HUES48 (cell line): ENCODE data around the gene TMEM17.

Experiments used
- H3K27ac ChIP-seq: one replicate; pipeline ENCODE4 v1.7.0; 2013; ENCODE audit warnings: low read depth, low read length, inconsistent platforms
- H3K27me3 ChIP-seq: 2 replicates; pipeline ENCODE4 v1.6.1; 2013; ENCODE audit warnings: mild to moderate bottlenecking, low read length; ENCODE audit not compliant: control insufficient read depth, insufficient read depth
- H3K36me3 ChIP-seq: 2 replicates; pipeline ENCODE4 v1.6.1; 2013; ENCODE audit warnings: low read length; ENCODE audit not compliant: control insufficient read depth, insufficient read depth
- H3K4me1 ChIP-seq: 2 replicates; pipeline ENCODE4 v1.6.1; 2013; ENCODE audit warnings: mild to moderate bottlenecking, low read length; ENCODE audit not compliant: control insufficient read depth, insufficient read depth
- H3K4me3 ChIP-seq: 2 replicates; pipeline ENCODE4 v1.5.1; 2013; ENCODE audit warnings: mild to moderate bottlenecking, low read depth, low read length
- H3K9ac ChIP-seq: 2 replicates; pipeline ENCODE4 v1.6.1; 2013; ENCODE audit warnings: mild to moderate bottlenecking, low read depth, low read length, moderate library complexity
- H3K9me3 ChIP-seq: 2 replicates; pipeline ENCODE4 v1.6.1; 2013; ENCODE audit warnings: low read length; ENCODE audit not compliant: control insufficient read depth, insufficient read depth

The TMEM17 gene

DNA sequence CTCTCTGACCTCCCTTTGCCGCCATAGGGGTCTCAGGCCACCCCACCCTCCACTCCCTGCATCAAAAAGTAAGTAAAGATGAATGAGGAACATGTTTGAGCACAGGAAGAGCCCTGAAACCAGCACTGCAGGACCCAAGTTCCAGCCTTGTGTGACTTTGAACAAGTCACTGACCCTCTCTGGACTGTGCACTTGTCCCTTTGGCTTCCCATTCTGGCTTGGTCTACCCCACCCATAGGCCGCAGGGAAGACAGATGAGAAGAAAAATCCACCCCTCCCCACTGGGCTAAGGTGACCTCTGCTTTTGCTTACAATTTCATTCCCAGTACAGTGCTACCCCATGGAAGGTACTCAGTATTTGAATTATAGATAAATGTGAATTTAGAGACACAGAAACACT, 43.8 kb downstream of the TMEM17 start:
- peaks cover 10% of the 10 kb centered on the region for H3K27me3 ChIP-seq
- H3K27ac ChIP-seq = no peak overlapping the region
- no peak overlapping the region for H3K9ac ChIP-seq
- H3K36me3 ChIP-seq = no peaks in the 10 kb centered on the region
- H3K4me1 ChIP-seq = peaks cover 33% of the 10 kb centered on the region
- H3K4me3 ChIP-seq = no peak overlapping the region
- no peaks in the 10 kb centered on the region for H3K9me3 ChIP-seq

- Histone ChIP-seq H3K27me3 (peaks cover 10% of the 10 kb centered on the region), H3K4me3 (no peak overlapping the region), H3K9ac (no peak overlapping the region), H3K36me3 (no peaks in the 10 kb centered on the region), H3K9me3 (no peaks in the 10 kb centered on the region), H3K27ac (no peak overlapping the region), H3K4me1 (peaks cover 32% of the 10 kb centered on the region)
Measured at GRCh38 chr2:62461707-62462106, 44.3 kb downstream of the TMEM17 start.

- Histone ChIP-seq H3K4me1 (peaks cover 26% of the 10 kb centered on the region), H3K9me3 (no peaks in the 10 kb centered on the region), H3K27ac (no peak overlapping the region), H3K36me3 (no peaks in the 10 kb centered on the region), H3K4me3 (no peak overlapping the region), H3K27me3 (peaks cover 17% of the 10 kb centered on the region), H3K9ac (no peak overlapping the region)
Measured at GRCh38 chr2:62461017-62461553, 44.9 kb downstream of the TMEM17 start.

DNA sequence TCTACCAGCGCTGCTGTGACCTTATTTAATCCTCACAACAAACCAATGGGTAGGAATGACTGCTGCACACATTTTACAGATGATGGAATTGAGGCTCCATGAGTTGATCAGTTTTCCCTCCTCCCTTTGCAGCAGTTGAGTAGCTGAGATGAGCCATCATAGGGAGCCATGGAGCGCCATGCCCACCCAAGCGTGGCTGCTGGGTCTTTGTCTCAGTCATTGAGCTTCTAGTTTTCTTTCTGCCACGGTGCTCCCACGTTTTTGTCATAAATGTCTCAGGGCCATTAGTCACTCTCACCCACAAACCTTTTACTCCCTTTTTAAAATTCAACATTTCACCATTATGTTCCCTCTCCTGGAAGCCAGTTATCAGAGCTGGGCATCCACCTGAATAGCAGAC, 45.8 kb downstream of the TMEM17 start:
- Histone ChIP-seq H3K4me1 (peaks cover 19% of the 10 kb centered on the region), H3K9ac (no peak overlapping the region), H3K27me3 (peaks cover 19% of the 10 kb centered on the region), H3K36me3 (no peaks in the 10 kb centered on the region), H3K4me3 (no peak overlapping the region), H3K27ac (no peak overlapping the region), H3K9me3 (no peaks in the 10 kb centered on the region)

DNA sequence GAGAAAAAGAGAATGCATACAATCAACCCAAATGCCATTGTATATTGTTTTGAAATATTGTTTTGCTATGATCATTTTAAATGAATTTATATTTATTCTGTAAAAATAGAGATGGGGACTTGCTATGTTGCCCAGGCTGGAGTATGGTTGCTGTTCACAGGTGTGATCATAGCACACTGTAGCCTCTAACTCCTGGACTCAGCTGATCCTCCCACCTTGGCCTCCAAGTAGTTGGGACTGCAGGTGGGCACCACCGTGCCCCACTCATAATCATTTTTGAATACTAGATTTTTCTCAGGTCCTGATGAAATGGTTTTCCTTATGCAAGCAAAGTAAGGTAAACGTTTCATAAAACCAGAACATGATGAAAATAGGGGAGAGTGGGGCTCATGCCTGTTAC, 46.3 kb downstream of the TMEM17 start:
- Histone ChIP-seq H3K4me3 (no peak overlapping the region), H3K36me3 (no peaks in the 10 kb centered on the region), H3K27me3 (peaks cover 19% of the 10 kb centered on the region), H3K9ac (no peak overlapping the region), H3K9me3 (no peaks in the 10 kb centered on the region), H3K4me1 (peaks cover 14% of the 10 kb centered on the region), H3K27ac (no peak overlapping the region)

- peaks cover 8% of the 10 kb centered on the region for H3K4me1 ChIP-seq
- H3K4me3 ChIP-seq = no peak overlapping the region
- H3K9ac ChIP-seq = no peak overlapping the region
- no peaks in the 10 kb centered on the region for H3K36me3 ChIP-seq
- no peak overlapping the region for H3K27ac ChIP-seq
- H3K27me3 ChIP-seq = peaks cover 19% of the 10 kb centered on the region
- no peaks in the 10 kb centered on the region for H3K9me3 ChIP-seq
Measured at GRCh38 chr2:62459106-62459505, 46.9 kb downstream of the TMEM17 start.

DNA sequence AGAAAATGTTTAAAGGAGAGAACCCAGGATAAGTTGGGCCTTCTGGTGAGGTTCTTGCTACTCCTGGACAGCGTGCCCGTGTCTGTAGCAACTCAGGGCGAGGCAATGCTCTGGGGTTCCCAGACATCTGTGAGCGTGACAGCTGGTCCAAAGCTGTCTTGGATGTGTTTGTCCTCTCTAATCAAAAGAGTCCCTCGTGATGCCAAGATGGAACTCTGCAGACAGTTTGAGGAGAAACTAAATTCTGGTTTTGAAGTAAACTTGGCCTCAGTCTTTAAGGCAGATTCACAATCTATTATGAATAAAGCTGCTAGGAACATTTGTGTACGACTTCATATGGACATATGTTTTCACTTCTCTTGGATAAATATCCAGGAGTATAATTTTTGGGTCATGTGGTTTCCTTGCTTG, 47.3 kb downstream of the TMEM17 start:
- Histone ChIP-seq H3K36me3 (no peaks in the 10 kb centered on the region), H3K27me3 (peaks cover 19% of the 10 kb centered on the region), H3K4me1 (peaks cover 8% of the 10 kb centered on the region), H3K9ac (no peak overlapping the region), H3K9me3 (no peaks in the 10 kb centered on the region), H3K4me3 (no peak overlapping the region), H3K27ac (no peak overlapping the region)

DNA sequence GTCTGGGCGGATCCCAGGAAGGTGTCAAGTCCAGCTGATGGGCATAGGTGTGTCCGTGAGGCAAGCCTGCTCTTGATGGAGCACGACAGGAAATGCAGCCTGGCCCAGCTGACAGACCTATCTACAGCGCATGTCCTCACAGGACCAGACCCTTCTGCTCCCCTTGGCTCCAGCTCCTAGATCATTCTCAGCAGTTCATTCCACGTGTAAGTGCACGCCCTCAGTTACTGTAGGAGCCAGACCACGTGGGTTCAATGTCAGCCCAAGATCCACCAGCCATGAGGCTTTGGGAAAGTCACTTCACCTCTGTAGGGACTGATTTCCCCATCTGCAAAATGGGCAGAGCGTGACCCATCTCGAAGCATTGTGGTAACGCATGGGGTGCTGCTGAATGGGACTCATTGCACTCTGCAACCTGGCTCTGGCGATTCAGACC, 47.8 kb downstream of the TMEM17 start:
- H3K27me3 ChIP-seq = peaks cover 19% of the 10 kb centered on the region
- H3K4me1 ChIP-seq = peaks cover 8% of the 10 kb centered on the region
- no peaks in the 10 kb centered on the region for H3K36me3 ChIP-seq
- H3K27ac ChIP-seq = no peak overlapping the region
- no peaks in the 10 kb centered on the region for H3K9me3 ChIP-seq
- no peak overlapping the region for H3K4me3 ChIP-seq
- H3K9ac ChIP-seq = no peak overlapping the region

DNA sequence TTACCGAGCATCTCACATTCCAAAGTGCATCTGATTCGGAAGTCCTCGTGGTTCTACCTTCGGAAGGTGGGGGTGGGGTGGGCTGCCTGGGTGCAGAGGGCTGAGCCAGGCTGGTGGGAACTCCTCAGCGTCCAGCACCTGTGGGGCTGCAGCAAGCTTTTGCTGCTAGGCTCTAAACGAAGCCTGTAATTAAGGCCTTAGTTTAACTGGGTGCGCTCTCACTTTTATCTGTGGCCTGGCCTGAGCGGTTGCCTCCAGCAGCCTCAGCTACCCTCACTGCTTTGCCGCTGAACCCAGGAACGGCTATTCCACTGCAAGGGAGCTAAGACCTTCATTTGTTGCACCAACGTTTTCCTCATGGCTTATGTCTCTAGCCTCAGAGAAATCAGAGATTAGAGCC, 48.4 kb downstream of the TMEM17 start:
- Histone ChIP-seq H3K4me1 (peaks cover 8% of the 10 kb centered on the region), H3K27ac (no peak overlapping the region), H3K4me3 (peak overlapping the region; percentile 59), H3K27me3 (peaks cover 19% of the 10 kb centered on the region), H3K9me3 (no peaks in the 10 kb centered on the region), H3K36me3 (no peaks in the 10 kb centered on the region), H3K9ac (peak overlapping the region; percentile 58; the same call in 1 of the 2 replicates)

DNA sequence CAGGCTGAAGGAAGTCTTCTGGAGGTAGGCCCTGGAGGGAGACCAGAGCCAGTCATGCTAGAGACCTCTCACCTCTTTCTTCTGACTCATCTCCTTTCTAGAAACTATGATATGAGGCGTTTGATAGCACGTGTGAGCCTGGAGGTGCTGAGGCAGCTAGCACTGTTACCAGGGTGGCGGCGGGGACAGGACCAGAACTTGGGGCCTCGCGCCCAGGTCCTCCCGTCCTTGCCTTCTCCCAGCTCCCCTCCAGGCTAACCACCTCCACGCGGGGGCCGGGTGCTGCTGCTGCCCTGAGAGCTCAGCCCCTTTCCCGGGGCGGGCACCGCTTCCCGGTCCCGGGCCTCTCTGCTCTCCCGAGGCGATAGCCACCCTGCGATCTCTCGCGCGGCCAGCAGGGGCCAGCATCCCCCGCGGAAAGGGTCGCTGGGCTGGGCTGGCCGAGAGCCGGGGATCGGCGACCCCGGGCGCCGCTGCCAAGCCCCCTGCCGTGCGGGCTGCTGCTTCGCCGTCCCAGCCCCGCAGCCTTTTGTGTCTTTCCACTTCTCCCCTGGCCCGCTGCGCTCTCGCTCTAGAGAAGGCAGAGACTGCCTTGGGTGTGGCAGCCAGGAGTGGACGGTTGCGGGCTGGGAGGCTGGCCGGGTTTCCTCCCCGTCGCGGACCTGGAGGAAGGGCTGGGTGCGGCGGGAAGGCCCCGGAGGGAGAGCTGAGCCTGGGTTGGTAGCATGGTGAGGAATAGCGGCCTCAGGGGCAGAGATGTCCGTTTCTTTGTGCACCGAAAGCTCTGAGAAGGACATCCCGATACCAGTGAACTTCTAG, 49.1 kb downstream of the TMEM17 start:
- Histone ChIP-seq H3K9ac (peak overlapping the region; percentile 58), H3K4me1 (peaks cover 8% of the 10 kb centered on the region), H3K36me3 (no peaks in the 10 kb centered on the region), H3K27ac (no peak overlapping the region), H3K4me3 (peak overlapping the region; percentile 59), H3K27me3 (peaks cover 19% of the 10 kb centered on the region), H3K9me3 (no peaks in the 10 kb centered on the region)

DNA sequence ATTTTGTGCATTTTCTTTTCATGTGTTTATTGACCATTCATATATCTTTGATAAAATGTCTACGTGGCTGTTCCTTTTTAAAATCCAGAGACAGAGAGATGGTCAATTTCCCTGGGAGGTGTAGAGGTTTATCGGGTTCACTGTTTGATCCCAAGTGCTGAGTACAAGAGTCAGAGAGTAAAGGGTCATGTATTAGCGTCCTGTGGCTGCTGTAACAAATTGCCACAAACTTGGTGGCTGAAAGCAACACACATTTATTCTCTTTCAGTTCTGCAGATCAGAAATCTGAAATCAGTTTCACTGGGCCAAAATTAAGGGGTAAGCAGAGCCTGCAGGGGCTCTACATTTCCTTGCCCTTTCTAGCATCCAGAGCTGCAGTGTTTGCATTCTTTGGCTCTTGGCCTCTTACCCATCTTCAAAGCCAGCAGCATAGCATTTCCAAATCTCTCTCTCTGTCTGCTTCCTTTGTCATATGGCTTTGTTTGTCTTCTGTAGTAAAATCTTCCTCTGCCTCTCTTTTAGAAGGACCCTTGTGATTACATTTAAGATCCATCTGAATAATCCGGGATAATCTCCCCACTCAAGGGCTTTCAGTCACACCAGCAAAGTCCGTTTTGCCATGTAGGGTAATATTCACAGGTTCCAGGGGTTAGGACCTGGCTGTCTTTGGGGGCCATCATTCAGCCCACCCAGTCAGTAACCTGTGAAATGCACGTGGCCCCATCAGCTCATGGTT, 49.9 kb downstream of the TMEM17 start:
- Histone ChIP-seq H3K4me3 (no peak overlapping the region), H3K27ac (no peak overlapping the region), H3K27me3 (peaks cover 19% of the 10 kb centered on the region), H3K36me3 (no peaks in the 10 kb centered on the region), H3K4me1 (peaks cover 8% of the 10 kb centered on the region), H3K9ac (no peak overlapping the region), H3K9me3 (no peaks in the 10 kb centered on the region)
